Sigmoid colon (tissue), 7 donors: ENCODE measurements around the gene MRTFB. TPM values are rescaled to one million over a fixed set of nuclear protein-coding genes. Genes with fewer than 3 reads are reported as not detected.
A peak's percentile ranks its signal among the peaks of the same experiment; 100 is the strongest.

Experiments used
- DNase-seq: peaks from one replicate; pipeline ENCODE4 v3.0.0-alpha.2; 2019
- H3K27ac ChIP-seq, 4 donors: fragments of 200-600 bp; sonication (generic); one replicate each; pipeline ENCODE4 v1.5.1; 2016 to 2019; ENCODE audit warnings: mild to moderate bottlenecking in 1 of 4
- H3K27me3 ChIP-seq, 3 donors: fragments of 200-600 bp; sonication (generic); one replicate each; pipeline ENCODE4 v1.5.1; 2019; ENCODE audit warnings: mild to moderate bottlenecking in 1 of 3
- H3K36me3 ChIP-seq, 4 donors: fragments of 200-600 bp; sonication (generic); one replicate each; pipeline ENCODE4 v1.5.1; 2016 to 2019
- H3K4me1 ChIP-seq, 4 donors: fragments of 200-600 bp; sonication (generic); one replicate each; pipeline ENCODE4 v1.5.1; 2017 to 2019
- H3K4me3 ChIP-seq, 4 donors: fragments of 200-600 bp; sonication (generic); one replicate each; pipeline ENCODE4 v1.5.1; 2017 to 2019; ENCODE audit warnings: mild to moderate bottlenecking in 2 of 4, moderate library complexity in 1 of 4
- H3K9me3 ChIP-seq, 4 donors: fragments of 200-600 bp in 3 of 4; sonication (generic) in 3 of 4; one replicate each; pipeline versions ENCODE4 v1.5.1 to v1.6.1; 2013 to 2019
- CTCF ChIP-seq, 4 experiments: fragments of 450-650 bp in 3 of 4; fragments of 200-600 bp in 1 of 4; IDR thresholded peaks; one replicate each; pipeline ENCODE4 v1.5.1; 2016 to 2019; ENCODE audit warnings: antibody characterized with exemption in 4 of 4, mild to moderate bottlenecking in 3 of 4, moderate library complexity in 2 of 4
- EP300 ChIP-seq, 4 donors: sonication (generic); formaldehyde crosslinking; IDR thresholded peaks; one replicate each; pipeline ENCODE4 v1.6.1; 2017; ENCODE audit warnings: antibody characterized with exemption in 4 of 4
- POLR2A ChIP-seq, 2 donors: fragments of 450-650 bp; IDR thresholded peaks; one replicate each; pipeline ENCODE4 v1.6.1; 2016; ENCODE audit warnings: antibody characterized with exemption in 2 of 2, mild to moderate bottlenecking in 2 of 2, moderate library complexity in 2 of 2
- POLR2AphosphoS5 ChIP-seq, 4 donors: sonication (generic); formaldehyde crosslinking; IDR thresholded peaks; one replicate each; pipeline ENCODE4 v1.6.1; 2017; ENCODE audit warnings: antibody characterized with exemption in 4 of 4
- WGBS, 2 donors: extraction: QIAGEN DNeasy Blood & Tissue Kit; methylation state at CpG; one replicate each; pipeline ENCODE4 v1.1.7; 2013; 5-methylcytosine and 5-hydroxymethylcytosine counted together
- intact Hi-C: fragments of 100-400 bp; cut with DNase I; formaldehyde crosslinking; loops from one replicate; pipeline ENCODE4 v1.15.1; 2023
- polyA plus RNA-seq, 3 donors: library from polyadenylated mRNA; stranded (reverse); fragments of 200-250 nt; gene quantifications; one replicate each; pipeline ENCODE4 v1.2.3, GENCODE V29; 2013
- total RNA-seq, 4 donors: library from RNA; depleted of rRNA; stranded (reverse); fragments of >200 nt; gene quantifications; one replicate each; pipeline ENCODE4 v1.1.0, GENCODE V29; 2016
- donor health status: healthy with polysubstance abuse.
- donor health status: Bipolar disorder and iron deficiency.
- donor health status: healthy.

The MRTFB gene
- total and polyA plus RNA-seq, 7 donors, result 4.6 to 44.6 (median 23.2) TPM

- no peaks in the 10 kb centered on the region for H3K9me3 ChIP-seq
- no peaks in the 10 kb centered on the region for H3K4me1 ChIP-seq
- intact Hi-C loops, result loop anchor here (10.0 kb wide), 1 partner anchor 316 kb away; the partner anchor contains the start of gene ERCC4
- H3K27ac ChIP-seq, result peak overlapping the region in 1 of 4 donors; percentile 34
- DNase-seq, result no peak
- no peaks in the 10 kb centered on the region for H3K27me3 ChIP-seq
- 76 to 84% methylated on average over 10 of the region's 10 CpGs for WGBS, 2 donors
- peaks cover 0 to 68% (median 14%) of the 10 kb centered on the region in 4 donors for H3K36me3 ChIP-seq
- H3K4me3 ChIP-seq, result no peak overlapping the region
- no peak for TF ChIP-seq EP300 (IDR thresholded peaks at IDR 0.05)
- no peak for TF ChIP-seq CTCF (IDR thresholded peaks at IDR 0.05)
- no peak for TF ChIP-seq POLR2A (IDR thresholded peaks at IDR 0.05)
- TF ChIP-seq POLR2AphosphoS5 (IDR thresholded peaks at IDR 0.05), result no peak
Measured at GRCh38 chr16:14240219-14240843, 169.2 kb downstream of the MRTFB start.

GRCh38 chr16:14240964-14241363 is 169.8 kb downstream of the MRTFB start:
- H3K27ac ChIP-seq, result peak overlapping the region in 1 of 4 donors; percentile 34
- H3K36me3 ChIP-seq, result peaks cover 0 to 68% (median 14%) of the 10 kb centered on the region in 4 donors
- 80 to 87% methylated on average over 7 of the region's 7 CpGs for WGBS, 2 donors
- TF ChIP-seq POLR2A (IDR thresholded peaks at IDR 0.05) (no peak), POLR2AphosphoS5 (IDR thresholded peaks at IDR 0.05) (no peak), EP300 (IDR thresholded peaks at IDR 0.05) (no peak), CTCF (IDR thresholded peaks at IDR 0.05) (no peak)
- H3K4me1 ChIP-seq, result no peaks in the 10 kb centered on the region
- no peak for DNase-seq
- intact Hi-C loops, result loop anchor here (10.0 kb wide), 1 partner anchor 316 kb away; the partner anchor contains the start of gene ERCC4
- H3K4me3 ChIP-seq, result no peak overlapping the region
- no peaks in the 10 kb centered on the region for H3K9me3 ChIP-seq
- H3K27me3 ChIP-seq, result no peaks in the 10 kb centered on the region

- H3K4me3 ChIP-seq, result no peak overlapping the region
- H3K27ac ChIP-seq, result no peak overlapping the region
- intact Hi-C loops, result loop anchor here (10.0 kb wide), 1 partner anchor 317 kb away; the partner anchor contains the start of gene ERCC4
- no peak for DNase-seq
- H3K9me3 ChIP-seq, result no peaks in the 10 kb centered on the region
- H3K27me3 ChIP-seq, result no peaks in the 10 kb centered on the region
- WGBS, 2 donors, result 86% methylated on average over 3 of the region's 3 CpGs
- no peak for TF ChIP-seq POLR2AphosphoS5 (IDR thresholded peaks at IDR 0.05)
- no peaks in the 10 kb centered on the region for H3K4me1 ChIP-seq
- H3K36me3 ChIP-seq, result peaks cover 0 to 68% (median 20%) of the 10 kb centered on the region in 4 donors
Measured at GRCh38 chr16:14241631-14242030, 170.5 kb downstream of the MRTFB start.

- no peaks in the 10 kb centered on the region for H3K27me3 ChIP-seq
- TF ChIP-seq POLR2AphosphoS5 (IDR thresholded peaks at IDR 0.05) (no peak), CTCF (IDR thresholded peaks at IDR 0.05) (no peak), EP300 (IDR thresholded peaks at IDR 0.05) (no peak), POLR2A (IDR thresholded peaks at IDR 0.05) (no peak)
- intact Hi-C loops, result loop anchor here (10.0 kb wide), 1 partner anchor 318 kb away; the partner anchor contains the start of gene ERCC4
- no peak overlapping the region for H3K27ac ChIP-seq
- H3K9me3 ChIP-seq, result no peaks in the 10 kb centered on the region
- H3K4me1 ChIP-seq, result no peaks in the 10 kb centered on the region
- 91 to 96% methylated on average over 3 of the region's 3 CpGs for WGBS, 2 donors
- no peak overlapping the region for H3K4me3 ChIP-seq
- H3K36me3 ChIP-seq, result peaks cover 0 to 68% (median 30%) of the 10 kb centered on the region in 4 donors
- DNase-seq, result no peak
Measured at GRCh38 chr16:14242769-14243168, 171.7 kb downstream of the MRTFB start.

- peaks cover 0 to 2% (median 0%) of the 10 kb centered on the region in 4 donors for H3K4me1 ChIP-seq
Measured at GRCh38 chr16:14244196-14245010, 173.3 kb downstream of the MRTFB start.

More at GRCh38 chr16:14244196-14245010, 173.3 kb downstream of the MRTFB start:
- no peak overlapping the region for H3K4me3 ChIP-seq
- H3K9me3 ChIP-seq, result no peaks in the 10 kb centered on the region
- H3K27me3 ChIP-seq, result no peaks in the 10 kb centered on the region
- 94 to 97% methylated on average over 4 of the region's 4 CpGs for WGBS, 2 donors
- peaks cover 0 to 73% (median 34%) of the 10 kb centered on the region in 4 donors for H3K36me3 ChIP-seq
- DNase-seq, result no peak
- no peak for TF ChIP-seq POLR2AphosphoS5 (IDR thresholded peaks at IDR 0.05)
- no peak for TF ChIP-seq POLR2A (IDR thresholded peaks at IDR 0.05)
- no peak for TF ChIP-seq EP300 (IDR thresholded peaks at IDR 0.05)
- TF ChIP-seq CTCF (IDR thresholded peaks at IDR 0.05), result no peak
- intact Hi-C loops, result loop anchor here (10.0 kb wide), 1 partner anchor 320 kb away; the partner anchor contains the start of gene ERCC4
- H3K27ac ChIP-seq, result no peak overlapping the region
